T follicular helper cell (primary cell): ENCODE data around the gene CLNK.

ENCODE experiments used
- DNase-seq: peaks from one replicate; pipeline ENCODE4 v3.0.0-alpha.2; 2020; ENCODE audit warnings: low read depth

CLNK gene

GRCh38 chr4:10457255-10457801, 227.2 kb downstream of the CLNK start, which contains the start of gene ZNF518B:
Gene ZNF518B (minus strand): TSS chr4:10457426. CDS start chr4:10446328, 11,098 bp downstream.
- DNase-seq = peak; percentile 64

- DNase-seq = peak; percentile 34
These were observed 227.8 kb downstream of the CLNK start for GRCh38 chr4:10456595-10457254.

- DNase-seq = no peak
These were observed 228.3 kb downstream of the CLNK start for GRCh38 chr4:10456260-10456594.

- no peak for DNase-seq
These were observed 229.4 kb downstream of the CLNK start for GRCh38 chr4:10455133-10455532.

GRCh38 chr4:10454726-10455125, 229.8 kb downstream of the CLNK start:
- no peak for DNase-seq

DNA sequence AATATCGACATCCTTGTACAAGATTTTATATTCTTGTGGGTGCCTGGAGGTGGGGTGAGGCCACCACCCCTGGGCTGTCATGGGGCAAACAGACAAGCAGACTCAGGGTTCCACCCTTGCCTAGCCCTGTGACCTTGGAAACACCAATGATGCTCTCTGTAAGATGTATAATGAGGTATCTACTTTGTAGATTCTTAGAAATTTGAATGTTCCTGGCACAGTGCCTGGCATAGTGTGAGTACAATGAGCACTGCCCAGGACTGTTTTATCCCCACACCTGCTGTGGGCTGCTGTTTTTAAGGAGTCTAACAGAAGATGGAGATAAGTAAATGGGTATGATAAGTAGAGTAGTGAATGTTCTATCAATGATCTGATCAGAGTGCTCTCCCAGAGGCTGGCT, 230.4 kb downstream of the CLNK start:
- DNase-seq = no peak

DNA sequence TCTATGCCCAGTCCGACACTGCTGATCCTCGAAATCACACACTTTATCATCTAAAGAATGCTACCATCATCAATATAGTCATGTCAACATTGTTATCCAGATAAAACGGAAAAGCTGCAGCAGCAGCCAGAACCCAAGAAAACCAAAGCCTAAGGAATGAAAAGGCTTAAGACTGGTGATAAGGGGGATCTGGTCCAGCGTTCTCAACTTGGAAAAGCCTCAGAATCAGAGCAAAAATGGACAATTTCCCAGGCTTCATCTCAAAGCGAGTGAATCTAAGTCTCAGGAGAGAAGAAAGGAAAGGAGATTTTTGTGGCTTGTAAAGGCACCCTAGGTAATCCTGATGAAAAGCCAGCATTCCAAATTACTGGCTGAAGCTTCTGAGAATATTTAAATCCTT, 235.6 kb downstream of the CLNK start:
- DNase-seq = no peak

DNA sequence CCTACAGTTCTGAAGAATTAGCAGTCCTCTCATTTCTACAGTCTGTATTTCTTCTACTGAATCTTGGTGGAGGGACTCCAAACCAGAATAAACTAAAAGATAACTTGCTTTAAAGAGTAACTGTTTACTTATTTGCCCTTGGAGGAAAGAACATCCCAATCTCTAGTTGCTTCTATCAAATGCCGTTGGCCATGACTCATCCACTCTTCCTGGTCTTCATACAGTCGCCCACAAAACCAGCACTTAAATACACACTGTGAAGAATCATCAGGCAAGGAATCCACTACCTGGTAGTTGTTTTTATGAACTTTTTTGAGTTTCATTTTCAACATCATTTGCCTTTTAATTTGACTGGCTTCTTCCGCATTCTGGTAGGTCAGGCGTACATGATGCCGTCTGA, 241.6 kb downstream of the CLNK start:
- no peak for DNase-seq

DNA sequence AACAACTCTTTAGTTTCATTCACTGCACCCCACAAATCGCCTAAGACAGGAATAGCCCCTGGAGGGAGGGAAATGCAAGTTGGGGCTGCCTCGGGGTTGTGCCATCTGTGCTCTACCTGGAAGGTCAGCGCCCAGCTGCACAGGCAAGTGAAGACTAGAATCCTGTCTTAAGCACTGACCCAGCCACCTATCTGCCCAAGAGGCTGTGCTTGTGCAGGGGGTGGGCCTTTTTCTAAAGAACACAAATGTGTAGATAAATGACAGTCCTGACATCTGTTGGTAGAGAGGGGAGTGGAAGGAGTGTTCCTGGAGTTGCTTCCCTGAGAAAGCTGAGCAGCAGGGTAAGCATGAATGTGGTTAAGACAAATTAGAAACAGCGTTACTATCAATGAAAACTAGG, 243.1 kb downstream of the CLNK start:
- no peak for DNase-seq

- no peak for DNase-seq
These were observed 245.6 kb downstream of the CLNK start for GRCh38 chr4:10438924-10439323.

- no peak for DNase-seq
These were observed 246.8 kb downstream of the CLNK start for GRCh38 chr4:10437735-10438134.
